ENCODE results near the gene FLNB. TPM values are rescaled to one million over a fixed set of nuclear protein-coding genes. Genes with fewer than 3 reads are reported as not detected.

The FLNB gene
- total RNA-seq, 1 donor from 2014 or later: 40.4 TPM

- H3K9me3 Mint-ChIP-seq: no peaks in the 10 kb centered on the region
- H3K4me3 Mint-ChIP-seq: no peak overlapping the region
- TF ChIP-seq CTCF (conservative IDR thresholded peaks at IDR 0.05): no peak
Observed at GRCh38 chr3:58191361-58191991, 183.3 kb downstream of the FLNB start.

GRCh38 chr3:58192069-58192468, 183.8 kb downstream of the FLNB start:
- no peaks in the 10 kb centered on the region for H3K27me3 Mint-ChIP-seq (ENCODE audit: low read depth)
- H3K9me3 Mint-ChIP-seq: no peaks in the 10 kb centered on the region
- no peak for TF ChIP-seq CTCF (conservative IDR thresholded peaks at IDR 0.05)
- no peak overlapping the region for H3K27ac Mint-ChIP-seq (ENCODE audit: unreplicated experiment)
- DNase-seq (ENCODE audit: low read depth, low spot score): no peak
- H3K4me1 Mint-ChIP-seq: peaks cover 26% of the 10 kb centered on the region
- no peaks in the 10 kb centered on the region for H3K36me3 Mint-ChIP-seq (ENCODE audit: low read depth)
- H3K4me3 Mint-ChIP-seq: no peak overlapping the region

More at GRCh38 chr3:58191361-58191991, 183.3 kb downstream of the FLNB start:
- H3K4me1 Mint-ChIP-seq: peaks cover 26% of the 10 kb centered on the region
- DNase-seq (ENCODE audit: low read depth, low spot score): no peak
- H3K27ac Mint-ChIP-seq (ENCODE audit: unreplicated experiment): no peak overlapping the region
- no peaks in the 10 kb centered on the region for H3K36me3 Mint-ChIP-seq (ENCODE audit: low read depth)
- no peaks in the 10 kb centered on the region for H3K27me3 Mint-ChIP-seq (ENCODE audit: low read depth)

- Mint-ChIP-seq H3K27ac (ENCODE audit: unreplicated experiment) (no peak overlapping the region), H3K4me1 (peaks cover 15% of the 10 kb centered on the region), H3K4me3 (no peak overlapping the region), H3K9me3 (no peaks in the 10 kb centered on the region), H3K27me3 (ENCODE audit: low read depth) (no peaks in the 10 kb centered on the region), H3K36me3 (ENCODE audit: low read depth) (no peaks in the 10 kb centered on the region)
- DNase-seq (ENCODE audit: low read depth, low spot score): no peak
- no peak for TF ChIP-seq CTCF (conservative IDR thresholded peaks at IDR 0.05)
Observed at GRCh38 chr3:58193682-58194407, 185.6 kb downstream of the FLNB start.

GRCh38 chr3:58197588-58197987, 189.4 kb downstream of the FLNB start:
- peaks cover 11% of the 10 kb centered on the region for H3K4me1 Mint-ChIP-seq
- H3K36me3 Mint-ChIP-seq (ENCODE audit: low read depth): no peaks in the 10 kb centered on the region
- no peak overlapping the region for H3K27ac Mint-ChIP-seq (ENCODE audit: unreplicated experiment)
- H3K4me3 Mint-ChIP-seq: no peak overlapping the region
- no peak for DNase-seq (ENCODE audit: low read depth, low spot score)
- no peaks in the 10 kb centered on the region for H3K27me3 Mint-ChIP-seq (ENCODE audit: low read depth)
- no peak for TF ChIP-seq CTCF (conservative IDR thresholded peaks at IDR 0.05)
- H3K9me3 Mint-ChIP-seq: no peaks in the 10 kb centered on the region

- no peak for TF ChIP-seq CTCF (conservative IDR thresholded peaks at IDR 0.05)
- Mint-ChIP-seq H3K4me1 (peaks cover 11% of the 10 kb centered on the region), H3K4me3 (no peak overlapping the region)
Observed at GRCh38 chr3:58198362-58198761, 190.1 kb downstream of the FLNB start.

More at GRCh38 chr3:58198362-58198761, 190.1 kb downstream of the FLNB start:
- no peaks in the 10 kb centered on the region for H3K27me3 Mint-ChIP-seq (ENCODE audit: low read depth)
- no peak overlapping the region for H3K27ac Mint-ChIP-seq (ENCODE audit: unreplicated experiment)
- H3K9me3 Mint-ChIP-seq: no peaks in the 10 kb centered on the region
- no peaks in the 10 kb centered on the region for H3K36me3 Mint-ChIP-seq (ENCODE audit: low read depth)
- DNase-seq (ENCODE audit: low read depth, low spot score): no peak

Measured in neural crest cell (in vitro differentiated cells).